ENCODE results near the gene PDSS2.

The PDSS2 gene

GRCh38 chr6:107361753-107362604, 97.4 kb downstream of the PDSS2 start:
- DNase-seq (ENCODE audit: low read depth): peak; percentile 11
- TF ChIP-seq, protein P1, sequence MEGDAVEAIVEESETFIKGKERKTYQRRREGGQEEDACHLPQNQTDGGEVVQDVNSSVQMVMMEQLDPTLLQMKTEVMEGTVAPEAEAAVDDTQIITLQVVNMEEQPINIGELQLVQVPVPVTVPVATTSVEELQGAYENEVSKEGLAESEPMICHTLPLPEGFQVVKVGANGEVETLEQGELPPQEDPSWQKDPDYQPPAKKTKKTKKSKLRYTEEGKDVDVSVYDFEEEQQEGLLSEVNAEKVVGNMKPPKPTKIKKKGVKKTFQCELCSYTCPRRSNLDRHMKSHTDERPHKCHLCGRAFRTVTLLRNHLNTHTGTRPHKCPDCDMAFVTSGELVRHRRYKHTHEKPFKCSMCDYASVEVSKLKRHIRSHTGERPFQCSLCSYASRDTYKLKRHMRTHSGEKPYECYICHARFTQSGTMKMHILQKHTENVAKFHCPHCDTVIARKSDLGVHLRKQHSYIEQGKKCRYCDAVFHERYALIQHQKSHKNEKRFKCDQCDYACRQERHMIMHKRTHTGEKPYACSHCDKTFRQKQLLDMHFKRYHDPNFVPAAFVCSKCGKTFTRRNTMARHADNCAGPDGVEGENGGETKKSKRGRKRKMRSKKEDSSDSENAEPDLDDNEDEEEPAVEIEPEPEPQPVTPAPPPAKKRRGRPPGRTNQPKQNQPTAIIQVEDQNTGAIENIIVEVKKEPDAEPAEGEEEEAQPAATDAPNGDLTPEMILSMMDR (conservative IDR thresholded peaks at IDR 0.05; ENCODE audit: low read depth, low read length): no peak
- no peak overlapping the region for H3K4me3 ChIP-seq (ENCODE audit: low read length)

- H3K4me3 ChIP-seq (ENCODE audit: low read length): no peak overlapping the region
- TF ChIP-seq, protein P1 (conservative IDR thresholded peaks at IDR 0.05; ENCODE audit: low read depth, low read length): no peak
- DNase-seq (ENCODE audit: low read depth): no peak
Observed at GRCh38 chr6:107360476-107360875, 98.9 kb downstream of the PDSS2 start.

GRCh38 chr6:107357842-107358241, 101.5 kb downstream of the PDSS2 start:
- H3K4me3 ChIP-seq (ENCODE audit: low read length): no peak overlapping the region
- TF ChIP-seq, protein P1 (conservative IDR thresholded peaks at IDR 0.05; ENCODE audit: low read depth, low read length): no peak
- no peak for DNase-seq (ENCODE audit: low read depth)

GRCh38 chr6:107357031-107357430, 102.3 kb downstream of the PDSS2 start:
- no peak for DNase-seq (ENCODE audit: low read depth)
- TF ChIP-seq, protein P1 (conservative IDR thresholded peaks at IDR 0.05; ENCODE audit: low read depth, low read length): no peak
- no peak overlapping the region for H3K4me3 ChIP-seq (ENCODE audit: low read length)

GRCh38 chr6:107355659-107356058, 103.7 kb downstream of the PDSS2 start:
- DNase-seq (ENCODE audit: low read depth): no peak
- H3K4me3 ChIP-seq (ENCODE audit: low read length): no peak overlapping the region
- TF ChIP-seq, protein P1 (conservative IDR thresholded peaks at IDR 0.05; ENCODE audit: low read depth, low read length): no peak

DNA sequence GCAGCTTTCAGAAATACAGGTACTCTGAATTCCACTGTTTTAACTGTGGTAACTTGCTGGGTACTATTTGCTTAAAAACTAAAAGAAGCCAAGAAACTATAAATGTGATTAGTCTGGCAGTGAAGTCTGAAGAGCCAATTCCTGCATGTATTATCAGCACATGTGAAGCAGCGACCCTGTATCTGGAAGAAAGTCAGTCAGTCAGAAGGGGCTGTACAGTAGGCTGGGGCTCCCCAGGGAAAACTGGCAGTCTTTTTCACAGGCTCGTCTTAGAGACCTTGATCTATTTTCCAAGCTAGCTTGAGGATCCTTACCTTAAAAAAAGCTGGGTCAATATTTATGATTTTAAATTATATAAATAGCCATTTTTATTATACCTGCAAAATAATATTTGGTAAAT, 104.9 kb downstream of the PDSS2 start:
- no peak for DNase-seq (ENCODE audit: low read depth)
- TF ChIP-seq, protein P1 (conservative IDR thresholded peaks at IDR 0.05; ENCODE audit: low read depth, low read length): no peak
- H3K4me3 ChIP-seq (ENCODE audit: low read length): no peak overlapping the region

DNA sequence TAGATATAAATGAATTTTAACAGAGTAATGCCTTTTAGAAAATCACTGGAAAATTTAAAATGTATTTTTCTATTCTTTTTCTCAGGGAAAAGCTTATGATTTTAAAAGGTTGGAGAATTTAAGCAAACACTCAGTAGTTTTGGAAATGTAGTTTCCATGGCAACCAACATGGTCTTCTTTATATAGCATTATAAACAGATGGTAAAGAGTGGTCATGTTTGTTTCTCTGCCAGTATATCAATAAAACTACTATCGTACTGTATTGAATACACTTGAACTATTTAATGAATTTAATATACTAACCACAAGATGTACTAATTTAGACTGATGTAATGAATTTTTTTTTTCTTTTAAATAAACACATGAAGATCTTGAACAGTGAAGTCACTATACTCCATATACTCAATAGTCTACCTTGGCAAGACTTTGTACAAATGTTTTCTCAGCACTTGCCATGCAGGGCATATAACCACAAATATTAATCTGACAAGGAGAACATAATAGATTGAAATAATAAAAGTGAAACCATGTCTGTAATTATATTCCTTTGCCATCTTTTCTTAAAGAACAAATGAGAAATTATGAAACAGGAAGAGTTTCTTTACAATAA, 105.5 kb downstream of the PDSS2 start:
- DNase-seq (ENCODE audit: low read depth): no peak
- H3K4me3 ChIP-seq (ENCODE audit: low read length): no peak overlapping the region
- TF ChIP-seq, protein P1 (conservative IDR thresholded peaks at IDR 0.05; ENCODE audit: low read depth, low read length): no peak

Measured in retinal pigment epithelial cell (primary cell).